ENCODE results near the gene TMEM35B. TPM values are rescaled to one million over a fixed set of nuclear protein-coding genes. Genes with fewer than 3 reads are reported as not detected.
"Not testable (repeated sequence)": the region's sequence is repeated elsewhere in the genome, so short reads cannot be mapped to it uniquely, and the experiment has no call there.

TMEM35B gene
- total RNA-seq, 1 experiment from 2014 or later = 24.4 TPM

- DNase-seq (ENCODE audit: extremely low read depth, low read depth) = no peak
Observed at GRCh38 chr1:34976384-34977209, 8.6 kb downstream of the TMEM35B start.

GRCh38 chr1:34975771-34976170, 9.4 kb downstream of the TMEM35B start:
- DNase-seq (ENCODE audit: extremely low read depth, low read depth) = no peak

- DNase-seq (ENCODE audit: extremely low read depth, low read depth) = no peak
Observed at GRCh38 chr1:34975338-34975737, 9.8 kb downstream of the TMEM35B start.

GRCh38 chr1:34974626-34975025, 10.5 kb downstream of the TMEM35B start:
- DNase-seq (ENCODE audit: extremely low read depth, low read depth) = no peak

- DNase-seq (ENCODE audit: extremely low read depth, low read depth) = no peak
Observed at GRCh38 chr1:34973326-34973725, 11.8 kb downstream of the TMEM35B start.

- DNase-seq (ENCODE audit: extremely low read depth, low read depth) = no peak
Observed at GRCh38 chr1:34970829-34971228, 14.3 kb downstream of the TMEM35B start.

- no peak for DNase-seq (ENCODE audit: extremely low read depth, low read depth)
Observed at GRCh38 chr1:34970220-34970735, 14.9 kb downstream of the TMEM35B start.

GRCh38 chr1:34968297-34968696, 16.9 kb downstream of the TMEM35B start:
- DNase-seq (ENCODE audit: extremely low read depth, low read depth) = not testable (repeated sequence)

- not testable (repeated sequence) for DNase-seq (ENCODE audit: extremely low read depth, low read depth)
Observed at GRCh38 chr1:34967672-34968071, 17.5 kb downstream of the TMEM35B start.

- DNase-seq (ENCODE audit: extremely low read depth, low read depth) = no peak
Observed at GRCh38 chr1:34965597-34965996, 19.6 kb downstream of the TMEM35B start.

GRCh38 chr1:34950428-34950827, 34.7 kb downstream of the TMEM35B start:
- DNase-seq (ENCODE audit: extremely low read depth, low read depth) = no peak

- DNase-seq (ENCODE audit: extremely low read depth, low read depth) = not testable (repeated sequence)
Observed at GRCh38 chr1:34948739-34949138, 36.4 kb downstream of the TMEM35B start.

GRCh38 chr1:34947641-34948314, 37.4 kb downstream of the TMEM35B start:
- DNase-seq (ENCODE audit: extremely low read depth, low read depth) = not testable (repeated sequence)

- DNase-seq (ENCODE audit: extremely low read depth, low read depth) = no peak
Observed at GRCh38 chr1:34946211-34946610, 38.9 kb downstream of the TMEM35B start.

GRCh38 chr1:34941798-34942197, 43.3 kb downstream of the TMEM35B start:
- not testable (repeated sequence) for DNase-seq (ENCODE audit: extremely low read depth, low read depth)

Small RNA genes within 50 kb of the gene (small RNA-seq; reads per million reads assigned to genes)
- gene TMEM35B = 0 reads per million in 2 experiments

Other genes starting within 250 kb of the TMEM35B start
- gene GJB5, start 230.3 kb downstream of the TMEM35B start, total RNA-seq (2014; rRNA removed; shearing (Covaris generic)) = not detected in 2 replicates
- not detected in 2 replicates for gene GJB4, start 225.6 kb downstream of the TMEM35B start, total RNA-seq (2014; rRNA removed; shearing (Covaris generic))
- gene GJB3, start 204.1 kb downstream of the TMEM35B start, total RNA-seq (2014; rRNA removed; shearing (Covaris generic)) = not detected in 2 replicates
- gene GJA4, start 192.3 kb downstream of the TMEM35B start, total RNA-seq (2014; rRNA removed; shearing (Covaris generic)) = not detected in 2 replicates
- 19.0 and 19.2 TPM in 2 replicates for gene SMIM12, start 125.6 kb downstream of the TMEM35B start, total RNA-seq (2014; rRNA removed; shearing (Covaris generic))
- gene DLGAP3, start 55.7 kb downstream of the TMEM35B start, total RNA-seq (2014; rRNA removed; shearing (Covaris generic)) = 0.02 TPM in 1 of 2 replicates, not detected in the other
- 10.6 and 12.6 TPM in 2 replicates for gene ZMYM6, start 46.6 kb upstream of the TMEM35B start, total RNA-seq (2014; rRNA removed; shearing (Covaris generic))
- 19.9 and 23.8 TPM in 2 replicates for gene ZMYM1, start 94.0 kb upstream of the TMEM35B start, total RNA-seq (2014; rRNA removed; shearing (Covaris generic))
- gene SFPQ, start 207.8 kb upstream of the TMEM35B start, total RNA-seq (2014; rRNA removed; shearing (Covaris generic)) = 253 and 256 TPM in 2 replicates

Measured in NCI-H460 (cell line).